CD4-positive, alpha-beta T cell treated with Interleukin-4 for 4 hours (primary cell): ENCODE results near the gene RIN3.

Experiments
- DNase-seq: peaks from one replicate; pipeline ENCODE4 v3.0.0-alpha.2; 2020

The RIN3 gene

GRCh38 chr14:92731622-92732115, 218.1 kb downstream of the RIN3 start:
- no peak for DNase-seq

GRCh38 chr14:92733007-92733406, 219.4 kb downstream of the RIN3 start:
- DNase-seq: no peak

- no peak for DNase-seq
Measured at GRCh38 chr14:92734618-92735017, 221.0 kb downstream of the RIN3 start.

- no peak for DNase-seq
Measured at GRCh38 chr14:92735344-92735743, 221.8 kb downstream of the RIN3 start.

GRCh38 chr14:92737206-92737605, 223.6 kb downstream of the RIN3 start:
- DNase-seq: no peak

- no peak for DNase-seq
Measured at GRCh38 chr14:92737619-92738188, 224.1 kb downstream of the RIN3 start.
